GM21367 (cell line): ENCODE results near the gene SLC38A11.

Experiments used
- ATAC-seq: cut with Tn5 transposase; IDR thresholded peaks from one replicate; pipeline ENCODE4 v1.9.1; 2021; ENCODE audit not compliant: unreplicated experiment

The SLC38A11 gene

GRCh38 chr2:164917296-164917903 lies 37.9 kb downstream of the SLC38A11 start:
- ATAC-seq = no peak

- ATAC-seq = no peak
Observed at GRCh38 chr2:164915566-164915965, 39.8 kb downstream of the SLC38A11 start.

- ATAC-seq = no peak
Observed at GRCh38 chr2:164913640-164914350, 41.5 kb downstream of the SLC38A11 start.

GRCh38 chr2:164913011-164913410 lies 42.3 kb downstream of the SLC38A11 start:
- ATAC-seq = no peak

- ATAC-seq = no peak
Observed at GRCh38 chr2:164911832-164912231, 43.5 kb downstream of the SLC38A11 start.

- ATAC-seq = no peak
Observed at GRCh38 chr2:164910101-164910899, 45.0 kb downstream of the SLC38A11 start.

GRCh38 chr2:164906947-164907346 lies 48.4 kb downstream of the SLC38A11 start:
- ATAC-seq = no peak

GRCh38 chr2:164905307-164905706 lies 50.0 kb downstream of the SLC38A11 start:
- ATAC-seq = no peak

- ATAC-seq = no peak
Observed at GRCh38 chr2:164903951-164904350, 51.4 kb downstream of the SLC38A11 start.

- ATAC-seq = no peak
Observed at GRCh38 chr2:164903204-164903603, 52.1 kb downstream of the SLC38A11 start.

GRCh38 chr2:164899121-164899520 lies 56.2 kb downstream of the SLC38A11 start:
- no peak for ATAC-seq

- no peak for ATAC-seq
Observed at GRCh38 chr2:164898475-164898874, 56.9 kb downstream of the SLC38A11 start.

- ATAC-seq = no peak
Observed at GRCh38 chr2:164897469-164898260, 57.7 kb downstream of the SLC38A11 start.

- ATAC-seq = peak; percentile 98
Observed at GRCh38 chr2:164896634-164897355, 58.5 kb downstream of the SLC38A11 start.

- ATAC-seq = no peak
Observed at GRCh38 chr2:164896226-164896625, 59.1 kb downstream of the SLC38A11 start.

- no peak for ATAC-seq
Observed at GRCh38 chr2:164891460-164891859, 63.9 kb downstream of the SLC38A11 start.

GRCh38 chr2:164890544-164890943 lies 64.8 kb downstream of the SLC38A11 start:
- no peak for ATAC-seq

GRCh38 chr2:164888592-164888991 lies 66.7 kb downstream of the SLC38A11 start:
- no peak for ATAC-seq

GRCh38 chr2:164887434-164888144 lies 67.7 kb downstream of the SLC38A11 start:
- ATAC-seq = no peak

- no peak for ATAC-seq
Observed at GRCh38 chr2:164882276-164882675, 73.0 kb downstream of the SLC38A11 start.
